Stimulated activated CD8-positive, alpha-beta memory T cell treated with anti-CD3 and anti-CD28 coated beads, Interleukin-12 subunit alpha, Interleukin-12 subunit beta, amount 100 ng/mL, for 24 hours (primary cell): ENCODE measurements around the gene PDE6B.
"Not testable (repeated sequence)": the region's sequence is repeated elsewhere in the genome, so short reads cannot be mapped to it uniquely, and the experiment has no call there.

Experiments
- DNase-seq: peaks from one replicate; pipeline ENCODE4 v3.0.0-alpha.2; 2020; ENCODE audit errors: extremely low read depth

Gene PDE6B

GRCh38 chr4:622071-622995 lies 3.0 kb upstream of the PDE6B start:
- DNase-seq, result no peak

- DNase-seq, result no peak
These were observed 2.1 kb upstream of the PDE6B start for GRCh38 chr4:622996-623913.

DNA sequence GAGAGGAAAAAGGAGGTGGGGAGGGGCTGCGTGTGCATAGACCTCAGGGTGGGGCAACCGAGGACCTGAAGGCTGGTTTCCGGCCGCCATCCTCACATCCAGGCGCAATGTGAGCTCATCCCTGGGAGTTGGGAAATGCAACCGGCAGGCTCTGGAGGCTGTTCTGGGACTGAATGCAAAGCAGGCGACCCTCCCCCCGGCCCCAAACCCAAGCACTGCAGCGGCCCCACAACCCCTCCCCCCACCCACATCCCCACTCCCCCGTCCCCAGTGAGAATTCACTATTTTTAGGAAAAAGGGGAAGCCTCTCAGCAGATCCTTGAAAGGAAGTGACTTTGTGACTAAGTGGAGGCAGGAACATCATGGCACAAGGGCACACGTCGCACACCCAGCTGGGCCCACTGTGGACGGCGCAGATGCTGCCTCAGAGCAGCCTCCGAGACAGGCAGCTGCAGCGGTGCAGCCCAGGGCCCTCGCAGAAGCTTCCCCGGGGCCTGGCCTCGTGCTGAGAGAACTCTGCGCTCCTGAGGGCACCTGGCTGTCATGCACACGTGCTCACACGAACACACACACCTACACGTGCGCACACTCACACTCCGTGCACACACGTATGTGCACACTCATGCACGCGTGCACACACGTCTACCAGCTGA lies 1.3 kb upstream of the PDE6B start:
- DNase-seq, result no peak

DNA sequence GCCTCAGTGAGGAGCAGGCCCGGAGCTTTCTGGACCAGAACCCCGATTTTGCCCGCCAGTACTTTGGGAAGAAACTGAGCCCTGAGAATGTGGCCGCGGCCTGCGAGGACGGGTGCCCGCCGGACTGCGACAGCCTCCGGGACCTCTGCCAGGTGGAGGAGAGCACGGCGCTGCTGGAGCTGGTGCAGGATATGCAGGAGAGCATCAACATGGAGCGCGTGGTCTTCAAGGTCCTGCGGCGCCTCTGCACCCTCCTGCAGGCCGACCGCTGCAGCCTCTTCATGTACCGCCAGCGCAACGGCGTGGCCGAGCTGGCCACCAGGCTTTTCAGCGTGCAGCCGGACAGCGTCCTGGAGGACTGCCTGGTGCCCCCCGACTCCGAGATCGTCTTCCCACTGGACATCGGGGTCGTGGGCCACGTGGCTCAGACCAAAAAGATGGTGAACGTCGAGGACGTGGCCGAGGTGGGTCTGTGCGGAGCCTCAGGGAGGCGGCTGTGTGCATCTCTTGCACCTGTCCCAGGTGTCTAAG lies 323 bp downstream of the PDE6B start:
- DNase-seq, result no peak

- DNase-seq, result no peak
These were observed 1.1 kb downstream of the PDE6B start for GRCh38 chr4:626201-627091.

- no peak for DNase-seq
These were observed 2.2 kb downstream of the PDE6B start for GRCh38 chr4:627347-628125.

DNA sequence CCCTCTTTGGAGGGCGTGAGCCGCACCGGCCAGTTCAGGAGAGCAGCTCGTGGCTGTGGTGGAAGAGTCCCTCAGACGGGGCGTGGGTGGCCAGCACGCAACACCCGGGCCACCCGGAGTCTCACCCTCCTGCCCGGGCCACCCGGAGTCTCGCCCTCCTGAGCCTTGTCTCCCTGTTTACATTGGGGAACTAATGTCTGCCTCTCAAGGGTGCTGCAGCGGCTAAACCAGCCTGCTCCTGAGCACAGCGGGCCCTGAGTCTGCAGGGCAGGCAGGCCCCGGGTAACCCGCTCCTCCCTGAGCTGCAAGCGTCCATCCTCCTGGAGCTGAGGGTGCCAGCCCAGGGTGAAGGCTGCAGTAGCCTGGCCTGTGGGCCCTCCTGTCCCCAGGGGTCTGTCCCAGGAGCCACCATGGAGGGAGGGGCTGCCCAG lies 3.0 kb downstream of the PDE6B start:
- no peak for DNase-seq

DNA sequence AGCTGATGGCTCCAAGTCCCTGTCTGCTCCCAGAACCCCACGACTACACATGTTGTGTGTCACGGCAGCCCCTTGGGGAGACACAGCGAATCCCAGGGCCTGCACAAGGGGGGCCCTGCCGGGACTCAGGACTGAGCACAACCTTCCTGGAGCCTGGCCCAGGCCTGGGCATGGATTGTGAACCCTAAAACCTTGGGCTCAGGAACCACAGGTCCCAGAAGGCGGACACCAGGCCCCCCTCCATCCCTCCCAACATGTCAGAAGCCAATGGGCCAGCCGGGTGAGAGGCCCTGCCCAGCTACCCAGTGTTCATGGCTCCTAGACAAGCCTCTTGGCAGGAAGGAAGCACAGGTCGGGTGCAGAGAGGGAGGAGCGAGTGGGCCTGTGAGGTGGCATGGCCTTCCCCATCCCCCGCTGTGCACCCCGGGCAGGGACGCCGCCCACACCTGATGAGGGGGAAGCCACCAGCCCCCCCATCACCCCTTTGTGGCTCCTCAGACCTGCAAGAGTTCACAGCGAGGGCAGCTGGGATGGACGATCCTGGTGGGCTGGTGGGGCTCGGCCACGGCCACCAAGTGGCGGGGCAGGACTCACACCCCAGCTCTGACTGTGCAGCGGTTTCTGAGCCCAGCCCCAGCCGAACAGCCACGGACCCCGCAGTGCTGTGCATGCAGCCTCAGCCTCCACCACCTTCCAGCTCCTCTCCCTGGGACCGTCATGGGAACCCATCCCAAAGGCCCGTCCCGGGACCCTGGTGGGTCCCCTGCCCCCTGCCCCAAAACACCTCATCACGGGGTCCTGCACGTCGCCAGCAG lies 3.7 kb downstream of the PDE6B start:
- no peak for DNase-seq

DNA sequence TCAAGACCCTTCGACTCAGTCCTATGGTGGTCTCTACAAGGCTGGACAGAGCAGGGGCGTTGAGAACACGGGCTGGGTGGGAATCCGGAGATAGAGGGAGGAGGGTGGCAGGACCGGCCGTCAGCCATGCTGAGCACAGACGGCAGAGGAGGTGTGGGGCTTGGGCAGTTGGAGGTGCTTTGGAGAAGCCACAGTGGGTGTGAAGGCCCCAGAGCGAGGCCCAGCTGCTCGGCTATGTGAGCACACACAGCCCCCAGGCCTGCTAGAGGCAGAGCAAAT lies 4.2 kb downstream of the PDE6B start:
- DNase-seq, result no peak

DNA sequence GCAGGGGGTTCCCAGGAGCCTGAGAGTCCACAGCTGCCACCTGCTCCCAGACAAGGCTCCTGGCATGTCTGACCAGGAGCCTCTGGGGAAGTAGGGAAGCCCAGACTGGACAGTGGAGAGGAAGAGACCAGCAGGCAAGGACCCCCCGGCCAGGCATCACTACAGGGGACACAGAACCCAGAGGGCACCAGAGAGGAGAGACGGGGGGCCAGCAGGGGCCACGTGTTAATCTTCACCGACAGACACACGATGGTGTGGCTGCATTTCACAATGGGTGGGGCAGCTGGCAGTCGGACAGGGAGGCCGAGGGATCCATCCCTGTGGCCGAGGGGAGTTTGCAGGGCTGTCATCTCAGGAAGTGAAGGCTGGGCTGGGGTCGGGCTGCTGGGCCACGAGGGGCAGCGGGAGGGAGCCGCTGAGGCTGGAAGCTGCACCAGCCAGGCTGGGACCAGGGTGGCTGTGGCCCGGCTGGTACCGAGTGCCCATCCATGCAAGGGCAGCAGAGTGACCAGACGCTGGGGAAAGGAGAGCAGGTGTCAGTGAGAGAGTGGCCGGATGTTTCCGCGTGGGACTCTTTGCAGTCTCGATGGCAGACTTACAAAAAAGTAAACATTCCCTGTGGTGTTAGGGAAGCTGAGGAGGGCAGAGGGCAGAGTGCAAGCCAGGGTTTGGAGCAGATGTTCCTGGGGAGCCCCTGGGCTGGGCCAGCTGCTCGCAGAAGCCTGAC lies 4.7 kb downstream of the PDE6B start:
- DNase-seq, result no peak

GRCh38 chr4:630656-631055 lies 5.3 kb downstream of the PDE6B start:
- no peak for DNase-seq

GRCh38 chr4:632196-632790 lies 6.9 kb downstream of the PDE6B start:
- DNase-seq, result no peak

DNA sequence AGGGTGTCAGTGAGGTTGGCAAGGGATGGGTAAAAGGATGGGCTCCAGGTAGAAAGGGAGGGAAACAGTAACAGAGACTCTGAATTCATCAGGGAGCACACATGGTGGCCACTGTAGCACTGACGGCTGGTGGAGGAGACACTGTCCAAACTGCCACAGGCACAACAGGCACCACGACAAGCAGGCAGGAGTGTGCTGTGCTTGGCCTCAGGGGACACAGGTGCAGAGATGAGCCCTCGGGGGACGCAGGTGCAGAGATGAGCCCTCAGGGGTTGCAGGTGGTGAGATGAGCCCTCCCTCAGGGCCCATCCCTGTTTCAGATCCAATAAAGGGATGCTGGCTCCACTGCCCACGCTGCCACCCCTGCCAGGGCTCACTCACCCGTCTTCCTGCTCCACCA lies 7.6 kb downstream of the PDE6B start:
- no peak for DNase-seq

DNA sequence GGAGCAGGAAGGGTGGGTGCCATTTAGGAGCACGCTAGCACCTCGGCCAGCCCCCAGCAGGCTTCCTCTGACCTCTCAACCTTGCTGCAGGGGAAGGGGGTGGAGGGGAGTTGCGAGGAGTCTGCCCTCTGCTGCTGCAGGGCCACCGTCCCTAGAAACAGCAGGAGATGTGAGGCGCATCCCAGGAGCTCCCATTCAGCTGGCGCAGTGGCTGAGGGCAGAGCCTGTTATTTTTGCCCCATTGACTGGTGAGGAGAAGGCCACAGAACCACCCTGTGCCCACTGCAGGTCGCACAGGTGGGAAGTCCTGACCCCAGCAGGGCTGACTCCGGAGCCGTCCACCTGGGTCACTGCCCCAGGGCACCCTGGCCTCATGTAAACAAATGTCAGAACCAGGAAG lies 8.0 kb downstream of the PDE6B start:
- no peak for DNase-seq

GRCh38 chr4:633976-634598 lies 8.7 kb downstream of the PDE6B start:
- no peak for DNase-seq

DNA sequence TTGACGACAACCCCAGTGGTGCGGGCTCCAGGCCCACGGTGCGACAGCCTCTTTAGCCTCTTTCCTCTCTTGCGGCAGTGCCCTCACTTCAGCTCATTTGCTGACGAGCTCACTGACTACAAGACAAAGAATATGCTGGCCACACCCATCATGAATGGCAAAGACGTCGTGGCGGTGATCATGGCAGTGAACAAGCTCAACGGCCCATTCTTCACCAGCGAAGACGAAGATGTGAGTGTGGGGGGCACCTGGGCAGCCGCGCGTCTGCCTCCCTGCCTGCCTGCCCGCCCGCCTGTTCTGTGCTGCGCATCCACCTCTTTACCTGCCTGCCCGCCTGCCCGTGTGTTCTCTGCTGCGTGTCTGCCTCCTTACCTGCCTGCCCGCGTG lies 9.2 kb downstream of the PDE6B start:
- no peak for DNase-seq

GRCh38 chr4:635066-635835 lies 9.9 kb downstream of the PDE6B start:
- DNase-seq, result not testable (repeated sequence)
